ENCODE measurements around the gene PHPT1. TPM values are rescaled to one million over a fixed set of nuclear protein-coding genes. Genes with fewer than 3 reads are reported as not detected.

The PHPT1 gene
- total and polyA plus RNA-seq, 2 donors from 2014 or later, result 108 to 283 TPM

- TF ChIP-seq CTCF (IDR thresholded peaks at IDR 0.05; ENCODE audit: borderline replicate concordance, extremely low read depth, insufficient read depth), result no peak
- H3K27me3 ChIP-seq (ENCODE audit: control insufficient read depth, insufficient read depth, low read length), result no peaks in the 10 kb centered on the region
- peak within 1 kb of the TSS; percentile 24 to 64 (median 45) for H3K4me3 ChIP-seq (ENCODE audit: low read length in 3 of 3)
- H3K4me1 ChIP-seq (ENCODE audit: control insufficient read depth in 2 of 3, insufficient read depth in 2 of 3, low read depth in 1 of 3, low read length in 3 of 3), result peaks cover 0 to 3% (median 2%) of the 10 kb centered on the region in 3 donors
- no peaks in the 10 kb centered on the region for H3K36me3 ChIP-seq (ENCODE audit: control insufficient read depth in 2 of 3, insufficient read depth in 3 of 3, low read length in 3 of 3)
- intact Hi-C loops (cut with DNase I), result no loop called here
- no peak for FAIRE-seq
- peak within 1 kb of the TSS in 2 of 3 donors; percentile 60 to 78 for H3K9ac ChIP-seq (ENCODE audit: low read length in 3 of 3)
- DNase-seq, result peak; percentile 98 to 99 (median 99)
- no peaks in the 10 kb centered on the region for H3K9me3 ChIP-seq (ENCODE audit: control insufficient read depth in 2 of 3, insufficient read depth in 1 of 3, low read length in 3 of 3)
- H3K27ac ChIP-seq (ENCODE audit: low read depth in 2 of 2, low read length in 2 of 2), result peak within 1 kb of the TSS; percentile 86 to 89
Observed at GRCh38 chr9:136885950-136886578, 36.9 kb downstream of the PHPT1 start, which contains the start of gene TRAF2. Gene TRAF2, plus strand, starts transcription at chr9:136886516. Its CDS starts 12,225 bp downstream, at chr9:136898741.

DNA sequence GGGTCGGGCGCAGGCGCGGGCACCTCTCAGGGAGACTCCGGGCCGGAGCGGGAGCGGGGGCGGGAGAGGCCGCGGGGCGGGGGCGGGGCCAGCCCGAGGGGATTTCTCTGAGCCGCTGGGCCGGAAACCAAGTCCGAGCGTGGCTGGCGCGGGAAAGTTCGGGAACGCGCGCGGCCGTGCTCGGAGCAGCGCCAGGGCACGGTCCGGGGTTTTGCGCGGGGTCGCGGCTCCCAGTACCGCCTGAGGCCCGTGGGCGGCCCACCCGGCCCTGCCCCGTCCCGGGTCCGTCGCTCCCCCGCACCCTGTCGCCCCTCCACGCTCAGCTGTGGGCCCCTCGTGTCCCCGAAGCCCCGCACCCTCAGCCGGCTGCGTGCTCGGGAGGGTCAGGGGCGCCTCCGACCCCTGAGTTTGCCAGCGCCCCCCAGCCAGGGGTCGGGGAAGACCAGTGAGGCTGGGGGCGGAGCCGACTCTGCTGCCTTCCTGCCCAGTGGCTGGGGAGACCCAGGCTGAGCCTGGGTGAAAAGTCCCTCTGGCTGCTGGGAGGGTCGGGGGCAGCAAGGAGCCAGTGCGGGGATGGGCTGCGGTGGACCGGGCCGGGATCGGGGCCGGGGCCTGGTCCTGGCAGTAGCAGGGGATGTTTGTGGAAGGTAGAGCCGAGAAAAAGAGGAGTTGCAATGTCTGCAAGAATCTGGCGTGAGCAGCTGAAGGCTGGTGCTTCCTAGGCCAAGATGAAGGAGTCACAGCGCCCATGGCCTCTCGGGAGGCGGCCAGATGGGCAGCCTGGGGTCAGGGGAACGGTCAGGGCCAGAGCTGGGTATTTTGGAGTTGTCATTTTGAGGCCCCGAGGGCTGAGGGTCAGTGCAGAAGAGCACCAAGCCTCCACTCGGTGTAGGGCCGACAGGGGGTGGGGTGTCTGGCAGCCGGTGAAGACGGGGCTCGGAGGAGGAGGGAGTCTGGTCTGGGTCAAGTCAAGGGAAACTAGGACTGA, 37.7 kb downstream of the PHPT1 start:
- TF ChIP-seq CTCF (IDR thresholded peaks at IDR 0.05; ENCODE audit: borderline replicate concordance, extremely low read depth, insufficient read depth), result no peak
- DNase-seq (peak; percentile 37 to 88 (median 57)), FAIRE-seq (no peak)
- peak overlapping the region in 2 of 3 donors; percentile 48 to 78 for H3K9ac ChIP-seq (ENCODE audit: low read length in 3 of 3)
- H3K36me3 ChIP-seq (ENCODE audit: control insufficient read depth in 2 of 3, insufficient read depth in 3 of 3, low read length in 3 of 3), result no peaks in the 10 kb centered on the region
- no peaks in the 10 kb centered on the region for H3K9me3 ChIP-seq (ENCODE audit: control insufficient read depth in 2 of 3, insufficient read depth in 1 of 3, low read length in 3 of 3)
- peak overlapping the region; percentile 21 to 63 (median 24) for H3K4me3 ChIP-seq (ENCODE audit: low read length in 3 of 3)
- intact Hi-C loops (cut with DNase I), result no loop called here
- H3K4me1 ChIP-seq (ENCODE audit: control insufficient read depth in 2 of 3, insufficient read depth in 2 of 3, low read depth in 1 of 3, low read length in 3 of 3), result peaks cover 0 to 3% (median 2%) of the 10 kb centered on the region in 3 donors
- H3K27ac ChIP-seq (ENCODE audit: low read depth in 2 of 2, low read length in 2 of 2), result peak overlapping the region; percentile 86 to 89
- H3K27me3 ChIP-seq (ENCODE audit: control insufficient read depth, insufficient read depth, low read length), result no peaks in the 10 kb centered on the region

- Histone ChIP-seq H3K9me3 (ENCODE audit: control insufficient read depth in 2 of 3, insufficient read depth in 1 of 3, low read length in 3 of 3) (no peaks in the 10 kb centered on the region), H3K4me1 (ENCODE audit: control insufficient read depth in 2 of 3, insufficient read depth in 2 of 3, low read depth in 1 of 3, low read length in 3 of 3) (peaks cover 0 to 9% (median 3%) of the 10 kb centered on the region in 3 donors), H3K27me3 (ENCODE audit: control insufficient read depth, insufficient read depth, low read length) (no peaks in the 10 kb centered on the region), H3K4me3 (ENCODE audit: low read length in 3 of 3) (no peak overlapping the region), H3K9ac (ENCODE audit: low read length in 3 of 3) (no peak overlapping the region), H3K36me3 (ENCODE audit: control insufficient read depth in 2 of 3, insufficient read depth in 3 of 3, low read length in 3 of 3) (peaks cover 0 to 4% (median 0%) of the 10 kb centered on the region in 3 donors), H3K27ac (ENCODE audit: low read depth in 2 of 2, low read length in 2 of 2) (no peak overlapping the region)
- DNase-seq, result no peak
- no peak for FAIRE-seq
- intact Hi-C loops (cut with DNase I), result no loop called here
- no peak for TF ChIP-seq CTCF (IDR thresholded peaks at IDR 0.05; ENCODE audit: borderline replicate concordance, extremely low read depth, insufficient read depth)
Observed at GRCh38 chr9:136888454-136888853, 39.2 kb downstream of the PHPT1 start.
